Right atrium auricular region (tissue), 2 donors: ENCODE results near the gene SPTBN4. TPM values are rescaled to one million over a fixed set of nuclear protein-coding genes. Genes with fewer than 3 reads are reported as not detected.

ENCODE experiments used
- DNase-seq: peaks from one replicate; pipeline ENCODE4 v3.0.0-alpha.2; 2019; ENCODE audit warnings: low spot score
- H3K27ac ChIP-seq, 2 donors: fragments of 200-600 bp; sonication (generic); 1 replicate in 1 of 2; 2 replicates in 1 of 2; pipeline ENCODE4 v1.5.1; 2016 to 2019
- H3K27me3 ChIP-seq, 2 donors: fragments of 200-600 bp; sonication (generic); one replicate each; pipeline versions ENCODE4 v1.5.1 to v1.6.0; 2017 to 2019
- H3K36me3 ChIP-seq: fragments of 200-600 bp; sonication (generic); one replicate; pipeline ENCODE4 v1.5.1; 2016
- H3K4me1 ChIP-seq, 2 donors: fragments of 200-600 bp; sonication (generic); one replicate each; pipeline versions ENCODE4 v1.5.1 to v1.6.0; 2017 to 2019
- H3K4me3 ChIP-seq, 2 donors: fragments of 200-600 bp; sonication (generic); 1 replicate in 1 of 2; 2 replicates in 1 of 2; pipeline ENCODE4 v1.5.1; 2017 to 2019; ENCODE audit warnings: mild to moderate bottlenecking in 1 of 2, moderate library complexity in 1 of 2
- H3K9me3 ChIP-seq, 2 donors: fragments of 200-600 bp; sonication (generic); one replicate each; pipeline ENCODE4 v1.5.1; 2019
- total RNA-seq, 2 donors: library from RNA; depleted of rRNA; stranded (reverse); fragments of >200 nt; gene quantifications; one replicate each; pipeline ENCODE4 v1.1.0, GENCODE V29; 2016
- TF ChIP-seq, protein P1 (sequence below), 2 donors: fragments of 200-600 bp; sonication (generic); IDR thresholded peaks; one replicate each; pipeline ENCODE4 v1.5.1; 2019; ENCODE audit warnings: antibody characterized with exemption in 2 of 2

Gene SPTBN4
- total RNA-seq, 2 donors from 2014 or later, result 5.2 to 5.5 TPM

DNA sequence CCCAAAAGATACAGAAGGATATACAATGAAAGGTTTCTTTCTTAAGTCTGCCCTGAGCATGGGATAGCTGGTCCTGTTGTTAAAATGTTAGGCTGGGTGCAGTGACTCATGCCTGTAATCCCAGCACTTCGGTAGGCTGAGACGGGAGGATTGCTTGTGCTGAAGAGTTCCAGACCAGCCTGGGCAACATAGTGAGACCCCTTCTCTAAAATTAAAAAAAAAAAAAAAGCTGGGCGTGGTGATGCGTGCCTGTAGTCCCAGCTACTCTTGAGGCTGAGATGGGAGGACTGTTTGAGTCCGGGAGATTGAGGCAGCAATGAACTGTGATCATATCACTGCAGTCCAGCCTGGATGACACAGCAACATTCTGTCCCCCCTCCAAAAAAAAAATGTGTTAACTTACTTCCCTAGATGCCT, 57.3 kb downstream of the SPTBN4 start:
- no peak overlapping the region for H3K27ac ChIP-seq
- DNase-seq, result no peak

DNA sequence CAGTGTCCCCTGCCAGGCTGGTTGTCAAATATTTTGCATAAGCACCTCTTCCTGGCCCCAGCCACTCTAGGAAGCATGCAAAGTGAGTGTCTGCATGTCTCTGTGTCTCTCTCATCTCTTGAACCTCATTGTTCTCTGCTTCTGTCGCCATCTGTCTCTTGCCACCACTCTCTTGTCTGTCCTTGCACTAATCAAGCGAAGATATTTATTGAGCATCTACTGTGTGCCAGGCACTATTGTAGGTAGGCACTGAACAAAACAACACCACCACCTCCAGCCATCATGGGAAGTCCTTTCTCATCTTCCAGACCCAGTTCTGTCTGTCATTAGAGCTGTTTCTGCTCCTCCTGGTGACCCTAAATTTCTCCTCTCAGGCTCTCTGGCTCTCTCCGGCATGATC, 57.9 kb downstream of the SPTBN4 start:
- no peak for DNase-seq
- peaks cover 0 to 4% of the 10 kb centered on the region in 2 donors for H3K4me1 ChIP-seq
- TF ChIP-seq, protein P1, sequence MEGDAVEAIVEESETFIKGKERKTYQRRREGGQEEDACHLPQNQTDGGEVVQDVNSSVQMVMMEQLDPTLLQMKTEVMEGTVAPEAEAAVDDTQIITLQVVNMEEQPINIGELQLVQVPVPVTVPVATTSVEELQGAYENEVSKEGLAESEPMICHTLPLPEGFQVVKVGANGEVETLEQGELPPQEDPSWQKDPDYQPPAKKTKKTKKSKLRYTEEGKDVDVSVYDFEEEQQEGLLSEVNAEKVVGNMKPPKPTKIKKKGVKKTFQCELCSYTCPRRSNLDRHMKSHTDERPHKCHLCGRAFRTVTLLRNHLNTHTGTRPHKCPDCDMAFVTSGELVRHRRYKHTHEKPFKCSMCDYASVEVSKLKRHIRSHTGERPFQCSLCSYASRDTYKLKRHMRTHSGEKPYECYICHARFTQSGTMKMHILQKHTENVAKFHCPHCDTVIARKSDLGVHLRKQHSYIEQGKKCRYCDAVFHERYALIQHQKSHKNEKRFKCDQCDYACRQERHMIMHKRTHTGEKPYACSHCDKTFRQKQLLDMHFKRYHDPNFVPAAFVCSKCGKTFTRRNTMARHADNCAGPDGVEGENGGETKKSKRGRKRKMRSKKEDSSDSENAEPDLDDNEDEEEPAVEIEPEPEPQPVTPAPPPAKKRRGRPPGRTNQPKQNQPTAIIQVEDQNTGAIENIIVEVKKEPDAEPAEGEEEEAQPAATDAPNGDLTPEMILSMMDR (IDR thresholded peaks at IDR 0.05), result no peak
- H3K27ac ChIP-seq, result no peak overlapping the region
- H3K9me3 ChIP-seq, result no peaks in the 10 kb centered on the region
- no peaks in the 10 kb centered on the region for H3K27me3 ChIP-seq
- H3K4me3 ChIP-seq, result no peak overlapping the region
- no peaks in the 10 kb centered on the region for H3K36me3 ChIP-seq

More for the DNA sequence above, 57.3 kb downstream of the SPTBN4 start:
- Histone ChIP-seq H3K36me3 (no peaks in the 10 kb centered on the region), H3K27me3 (no peaks in the 10 kb centered on the region), H3K4me3 (no peak overlapping the region), H3K4me1 (no peaks in the 10 kb centered on the region), H3K9me3 (no peaks in the 10 kb centered on the region)
- TF ChIP-seq, protein P1 (IDR thresholded peaks at IDR 0.05), result no peak

DNA sequence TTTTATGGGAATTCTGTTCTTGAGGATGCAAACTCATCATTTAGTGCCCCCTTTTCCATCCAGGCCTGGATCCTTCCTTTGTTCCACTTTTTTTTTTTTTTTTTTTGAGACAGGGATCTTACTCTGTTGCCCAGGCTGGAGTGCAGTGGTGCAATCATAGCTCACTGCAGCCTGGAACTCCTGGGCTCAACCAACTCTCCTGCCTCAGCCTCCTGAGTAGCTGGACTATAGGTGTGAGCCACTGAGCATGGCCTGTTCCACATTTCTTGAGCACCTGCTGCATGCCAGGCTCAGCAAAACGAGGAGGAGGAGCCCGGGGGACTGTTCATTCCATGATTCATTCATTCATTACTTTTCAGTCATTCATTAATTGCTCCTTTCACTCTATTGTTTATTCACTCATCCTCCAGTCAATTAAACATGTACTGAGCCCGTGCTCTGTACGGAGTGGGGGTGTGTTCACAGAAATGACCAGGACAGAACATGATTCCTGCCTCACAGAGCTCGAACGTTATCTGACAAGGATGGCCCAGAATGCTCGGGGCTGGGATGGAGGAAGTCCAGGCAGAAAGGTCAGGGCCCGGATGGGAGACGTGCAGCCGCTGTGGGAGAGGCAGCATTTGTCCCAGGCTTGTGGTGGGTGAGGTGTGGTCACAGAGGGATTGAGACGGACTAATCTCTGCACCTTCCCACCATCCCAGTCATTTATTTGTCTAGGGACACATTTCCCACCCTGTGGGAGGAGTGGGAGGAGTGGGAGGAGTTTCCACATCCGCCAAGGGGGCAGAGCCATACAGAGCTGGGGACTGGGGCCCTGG, 58.6 kb downstream of the SPTBN4 start:
- no peak for DNase-seq
- Histone ChIP-seq H3K4me3 (no peak overlapping the region), H3K27ac (no peak overlapping the region), H3K4me1 (peaks cover 0 to 9% of the 10 kb centered on the region in 2 donors), H3K9me3 (no peaks in the 10 kb centered on the region), H3K36me3 (no peaks in the 10 kb centered on the region), H3K27me3 (no peaks in the 10 kb centered on the region)
- TF ChIP-seq, protein P1 (IDR thresholded peaks at IDR 0.05), result no peak

DNA sequence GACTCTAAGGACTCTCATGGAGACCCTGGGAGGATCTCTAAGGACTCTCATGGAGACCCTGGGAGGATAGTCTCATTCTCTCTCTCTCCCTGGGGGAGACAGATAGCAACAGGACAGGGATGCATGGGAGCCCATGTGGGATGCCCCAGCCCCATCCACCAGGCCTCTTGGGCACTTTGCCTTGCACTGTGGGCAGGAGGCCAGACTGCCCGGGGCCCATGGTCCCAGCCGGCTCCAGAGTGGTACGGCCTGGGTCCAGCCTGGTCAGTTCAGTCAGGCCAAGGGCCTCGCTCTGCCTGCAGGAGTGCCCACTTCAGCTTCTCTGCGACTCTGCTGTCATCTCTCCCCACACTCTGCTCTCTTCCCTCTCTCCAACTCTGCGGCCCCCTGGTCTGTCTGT, 61.3 kb downstream of the SPTBN4 start:
- Histone ChIP-seq H3K36me3 (no peaks in the 10 kb centered on the region), H3K27me3 (no peaks in the 10 kb centered on the region), H3K4me3 (no peak overlapping the region), H3K9me3 (no peaks in the 10 kb centered on the region), H3K27ac (no peak overlapping the region), H3K4me1 (peaks cover 0 to 9% of the 10 kb centered on the region in 2 donors)
- TF ChIP-seq, protein P1 (IDR thresholded peaks at IDR 0.05), result no peak
- no peak for DNase-seq

DNA sequence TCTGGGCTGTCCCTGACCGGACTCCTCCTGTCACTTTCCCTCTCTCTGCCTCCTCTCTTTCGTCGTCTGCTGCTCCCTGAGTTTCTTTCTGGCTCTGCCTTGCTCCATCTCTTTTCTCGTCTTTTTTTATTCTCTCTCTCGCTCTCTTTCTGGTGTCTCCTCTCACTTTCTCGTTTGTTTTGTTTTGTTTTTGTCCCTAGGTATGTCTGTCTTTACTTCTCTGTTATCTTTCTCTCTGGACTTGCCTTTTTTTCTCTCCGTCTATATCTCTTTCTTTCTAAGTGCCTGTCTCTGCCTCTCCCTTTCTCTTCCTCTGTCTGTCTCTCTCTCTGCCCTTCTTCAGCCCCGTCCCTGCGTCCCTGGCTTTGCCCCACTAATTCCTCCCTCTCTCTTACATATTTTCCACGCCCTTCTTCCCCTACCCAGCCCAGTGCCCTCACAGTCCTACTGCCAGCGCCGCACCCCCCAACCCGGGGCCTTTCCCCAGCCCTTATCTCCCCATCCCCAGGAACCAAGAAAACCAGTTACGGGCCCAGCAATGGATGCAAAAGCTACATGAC, 61.8 kb downstream of the SPTBN4 start:
- Histone ChIP-seq H3K4me3 (no peak overlapping the region), H3K4me1 (peaks cover 0 to 9% of the 10 kb centered on the region in 2 donors), H3K36me3 (no peaks in the 10 kb centered on the region), H3K27ac (no peak overlapping the region), H3K9me3 (no peaks in the 10 kb centered on the region), H3K27me3 (no peaks in the 10 kb centered on the region)
- DNase-seq, result no peak
- TF ChIP-seq, protein P1 (IDR thresholded peaks at IDR 0.05), result no peak
